Osteoblast (primary cell): Measurements from ENCODE around the gene MAOB. TPM values are rescaled to one million over a fixed set of nuclear protein-coding genes. Genes with fewer than 3 reads are reported as not detected.

Source experiments
- DNase-seq: peaks from one replicate; pipeline ENCODE4 v3.0.0; 2011; ENCODE audit warnings: low spot score, mixed read lengths; ENCODE audit not compliant: insufficient read length; ENCODE audit errors: missing footprints
- H2AFZ ChIP-seq: 2 replicates; pipeline ENCODE4 v1.6.0; 2011; ENCODE audit warnings: mild to moderate bottlenecking, low read length
- H3K27ac ChIP-seq: 2 replicates; pipeline ENCODE4 v1.5.1; 2011; ENCODE audit warnings: mild to moderate bottlenecking, low read depth, low read length, moderate library complexity
- H3K27me3 ChIP-seq: 2 replicates; pipeline ENCODE4 v1.6.0; 2012; ENCODE audit warnings: mild to moderate bottlenecking, control low read depth, inconsistent platforms, low read length, moderate library complexity; ENCODE audit not compliant: insufficient read depth
- H3K36me3 ChIP-seq: 2 replicates; pipeline ENCODE4 v1.5.1; 2011; ENCODE audit warnings: mild to moderate bottlenecking, low read length, control low read depth, moderate library complexity; ENCODE audit not compliant: insufficient read depth
- H3K4me1 ChIP-seq: 2 replicates; pipeline ENCODE4 v1.5.1; 2011; ENCODE audit warnings: mild to moderate bottlenecking, low read length, control low read depth, moderate library complexity; ENCODE audit not compliant: insufficient read depth
- H3K4me2 ChIP-seq: 2 replicates; pipeline ENCODE4 v1.6.0; 2011; ENCODE audit warnings: mild to moderate bottlenecking, low read length; ENCODE audit not compliant: insufficient read depth
- H3K4me3 ChIP-seq: fragments of 200-600 bp; sonication (generic); 3 replicates; pipeline ENCODE4 v1.5.1; 2012; ENCODE audit warnings: mild to moderate bottlenecking, low read length, inconsistent platforms; ENCODE audit not compliant: insufficient read depth
- H3K79me2 ChIP-seq: 2 replicates; pipeline ENCODE4 v1.6.0; 2012; ENCODE audit warnings: mild to moderate bottlenecking, low read length, control low read depth, inconsistent platforms; ENCODE audit not compliant: insufficient read depth
- H3K9me3 ChIP-seq: 2 replicates; pipeline ENCODE4 v1.5.1; 2011; ENCODE audit warnings: low read depth, low read length, control low read depth
- H4K20me1 ChIP-seq: 2 replicates; pipeline ENCODE4 v1.6.0; 2012; ENCODE audit warnings: mild to moderate bottlenecking, low read length, control low read depth; ENCODE audit not compliant: insufficient read depth
- CTCF ChIP-seq: IDR thresholded peaks from 2 replicates; pipeline ENCODE4 v1.5.1; 2011; ENCODE audit warnings: mild to moderate bottlenecking, low read depth, low read length, moderate library complexity; ENCODE audit errors: extremely low read depth
- total RNA-seq: library from RNA; depleted of rRNA; stranded (reverse); fragments of >200 nt; gene quantifications from 2 replicates; pipeline ENCODE4 v1.2.3, GENCODE V29; 2012

The MAOB gene
- total RNA-seq, 1 donor: 0.72 TPM

- H3K79me2 ChIP-seq: no peaks in the 10 kb centered on the region
- no peak overlapping the region for H3K4me2 ChIP-seq
- no peak for DNase-seq
Observed at GRCh38 chrX:43804021-43804420, 78.2 kb downstream of the MAOB start.

GRCh38 chrX:43785930-43786591 is 96.2 kb downstream of the MAOB start:
- Histone ChIP-seq H3K4me3 (no peak overlapping the region), H3K27me3 (no peaks in the 10 kb centered on the region), H3K79me2 (no peaks in the 10 kb centered on the region), H3K9me3 (no peaks in the 10 kb centered on the region), H3K4me1 (no peaks in the 10 kb centered on the region), H3K27ac (no peak overlapping the region), H2AFZ (no peak overlapping the region), H3K36me3 (no peaks in the 10 kb centered on the region), H4K20me1 (no peaks in the 10 kb centered on the region), H3K4me2 (no peak overlapping the region)
- DNase-seq: no peak
- no peak for TF ChIP-seq CTCF

More at GRCh38 chrX:43804021-43804420, 78.2 kb downstream of the MAOB start:
- no peak for TF ChIP-seq CTCF
- Histone ChIP-seq H2AFZ (no peak overlapping the region), H3K4me3 (no peak overlapping the region), H3K9me3 (no peaks in the 10 kb centered on the region), H3K27ac (no peak overlapping the region), H3K36me3 (no peaks in the 10 kb centered on the region), H3K4me1 (no peaks in the 10 kb centered on the region), H4K20me1 (no peaks in the 10 kb centered on the region), H3K27me3 (peaks cover 15% of the 10 kb centered on the region)

GRCh38 chrX:43758044-43758443 is 124.2 kb downstream of the MAOB start:
- Histone ChIP-seq H3K27me3 (peaks cover 3% of the 10 kb centered on the region), H3K4me2 (no peak overlapping the region), H3K4me1 (no peaks in the 10 kb centered on the region), H2AFZ (no peak overlapping the region), H3K27ac (no peak overlapping the region), H4K20me1 (no peaks in the 10 kb centered on the region), H3K79me2 (no peaks in the 10 kb centered on the region), H3K9me3 (no peaks in the 10 kb centered on the region), H3K4me3 (no peak overlapping the region), H3K36me3 (no peaks in the 10 kb centered on the region)
- DNase-seq: no peak
- no peak for TF ChIP-seq CTCF

GRCh38 chrX:43756076-43756475 is 126.2 kb downstream of the MAOB start:
- DNase-seq: no peak
- H3K4me2 ChIP-seq: no peak overlapping the region
- H3K79me2 ChIP-seq: no peaks in the 10 kb centered on the region
- H3K36me3 ChIP-seq: no peaks in the 10 kb centered on the region
- H3K27me3 ChIP-seq: peaks cover 3% of the 10 kb centered on the region
- H3K27ac ChIP-seq: no peak overlapping the region
- no peaks in the 10 kb centered on the region for H4K20me1 ChIP-seq
- TF ChIP-seq CTCF: no peak
- no peak overlapping the region for H2AFZ ChIP-seq
- peaks cover 3% of the 10 kb centered on the region for H3K9me3 ChIP-seq
- no peaks in the 10 kb centered on the region for H3K4me1 ChIP-seq
- H3K4me3 ChIP-seq: no peak overlapping the region
